NB4 (cell line): ENCODE data around the gene CALR.

Experiments used
- POLR2A ChIP-seq: IDR thresholded peaks from 2 replicates; pipeline ENCODE4 v1.6.1; 2011; ENCODE audit warnings: mild to moderate bottlenecking; ENCODE audit not compliant: insufficient read length; ENCODE audit errors: extremely low read depth
- TF ChIP-seq, protein P1 (sequence below): IDR thresholded peaks from one replicate; pipeline ENCODE4 v1.5.1; 2012; ENCODE audit warnings: low read depth, low read length
- TF ChIP-seq, protein P2 (sequence below): IDR thresholded peaks from 2 replicates; pipeline ENCODE4 v1.6.1; 2011; ENCODE audit warnings: low read depth, low read length

DNA sequence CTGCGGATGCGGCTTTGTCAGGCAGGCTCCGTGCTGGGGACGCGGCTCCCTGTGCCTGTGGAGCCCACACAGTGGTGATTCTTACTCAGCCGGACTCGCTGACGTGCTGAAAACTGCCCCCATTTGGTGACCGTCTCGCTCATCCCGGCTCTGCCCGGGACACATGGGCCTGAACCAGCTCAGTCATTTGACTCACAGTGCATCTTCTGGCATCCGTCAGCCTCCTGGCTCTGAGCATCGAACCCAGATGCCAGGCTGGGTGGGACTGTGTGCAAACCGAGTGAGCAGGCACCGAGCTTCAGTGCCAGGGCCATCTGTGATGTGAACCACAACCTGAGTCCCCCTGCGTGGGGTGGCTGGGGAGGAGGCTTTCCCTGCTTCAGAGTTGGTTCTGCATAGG is 41.9 kb upstream of the CALR start:
- TF ChIP-seq, protein P1, sequence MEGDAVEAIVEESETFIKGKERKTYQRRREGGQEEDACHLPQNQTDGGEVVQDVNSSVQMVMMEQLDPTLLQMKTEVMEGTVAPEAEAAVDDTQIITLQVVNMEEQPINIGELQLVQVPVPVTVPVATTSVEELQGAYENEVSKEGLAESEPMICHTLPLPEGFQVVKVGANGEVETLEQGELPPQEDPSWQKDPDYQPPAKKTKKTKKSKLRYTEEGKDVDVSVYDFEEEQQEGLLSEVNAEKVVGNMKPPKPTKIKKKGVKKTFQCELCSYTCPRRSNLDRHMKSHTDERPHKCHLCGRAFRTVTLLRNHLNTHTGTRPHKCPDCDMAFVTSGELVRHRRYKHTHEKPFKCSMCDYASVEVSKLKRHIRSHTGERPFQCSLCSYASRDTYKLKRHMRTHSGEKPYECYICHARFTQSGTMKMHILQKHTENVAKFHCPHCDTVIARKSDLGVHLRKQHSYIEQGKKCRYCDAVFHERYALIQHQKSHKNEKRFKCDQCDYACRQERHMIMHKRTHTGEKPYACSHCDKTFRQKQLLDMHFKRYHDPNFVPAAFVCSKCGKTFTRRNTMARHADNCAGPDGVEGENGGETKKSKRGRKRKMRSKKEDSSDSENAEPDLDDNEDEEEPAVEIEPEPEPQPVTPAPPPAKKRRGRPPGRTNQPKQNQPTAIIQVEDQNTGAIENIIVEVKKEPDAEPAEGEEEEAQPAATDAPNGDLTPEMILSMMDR: no peak
- TF ChIP-seq POLR2A: no peak
- TF ChIP-seq, protein P2, sequence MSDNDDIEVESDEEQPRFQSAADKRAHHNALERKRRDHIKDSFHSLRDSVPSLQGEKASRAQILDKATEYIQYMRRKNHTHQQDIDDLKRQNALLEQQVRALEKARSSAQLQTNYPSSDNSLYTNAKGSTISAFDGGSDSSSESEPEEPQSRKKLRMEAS: no peak
